T-helper 1 cell treated with Interleukin-12 subunit alpha and Interleukin-12 subunit beta and Interleukin-4 antibody, amounts not matched to agents 30 ng/mL and 1 ng/mL, for 36 hours (primary cell): ENCODE measurements around the gene LRSAM1. TPM values are rescaled to one million over a fixed set of nuclear protein-coding genes. Genes with fewer than 3 reads are reported as not detected.

Source experiments
- intact Hi-C: fragments of 100-400 bp; cut with micrococcal nuclease; formaldehyde crosslinking; loops from one replicate; pipeline ENCODE4 v1.15.1; 2024
- total RNA-seq: library from RNA; stranded (reverse); gene quantifications from 2 replicates; pipeline ENCODE4 v1.2.3, GENCODE V29; 2022

The LRSAM1 gene
- total RNA-seq, 1 donor from 2014 or later, result 19.2 TPM

- intact Hi-C loops, result loop anchor here (1.0 kb wide), 7 partner anchors 27 to 643 kb away; partner anchors contain the start of genes LRSAM1, NAIF1 and RPL12
Measured at GRCh38 chr9:127424676-127424999, 26.7 kb upstream of the LRSAM1 start.

DNA sequence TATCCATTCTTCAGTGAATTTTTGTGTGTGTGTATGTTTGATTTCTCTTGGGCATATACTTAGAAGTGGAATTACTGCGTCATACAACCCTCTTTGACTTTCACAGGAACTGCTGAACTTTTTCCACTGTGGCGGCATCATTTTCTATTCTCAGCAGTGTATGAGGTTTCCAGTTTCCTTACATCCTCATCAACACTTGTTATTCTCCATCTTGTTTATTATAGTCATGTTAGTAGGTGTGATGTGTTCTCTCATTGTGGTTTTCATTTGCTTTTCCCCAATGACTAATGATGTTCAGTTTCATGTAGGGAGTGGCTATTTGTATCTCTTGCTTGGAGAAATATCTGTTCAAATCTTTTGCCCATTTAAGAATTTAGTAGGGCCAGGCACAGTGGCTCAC lies 24.6 kb upstream of the LRSAM1 start:
- intact Hi-C loops, result no loop called here

- intact Hi-C loops, result no loop called here
Measured at GRCh38 chr9:127428348-127428747, 23.0 kb upstream of the LRSAM1 start.

- intact Hi-C loops, result no loop called here
Measured at GRCh38 chr9:127430415-127430814, 20.9 kb upstream of the LRSAM1 start.

GRCh38 chr9:127437497-127438264 lies 13.6 kb upstream of the LRSAM1 start:
- intact Hi-C loops, result no loop called here

DNA sequence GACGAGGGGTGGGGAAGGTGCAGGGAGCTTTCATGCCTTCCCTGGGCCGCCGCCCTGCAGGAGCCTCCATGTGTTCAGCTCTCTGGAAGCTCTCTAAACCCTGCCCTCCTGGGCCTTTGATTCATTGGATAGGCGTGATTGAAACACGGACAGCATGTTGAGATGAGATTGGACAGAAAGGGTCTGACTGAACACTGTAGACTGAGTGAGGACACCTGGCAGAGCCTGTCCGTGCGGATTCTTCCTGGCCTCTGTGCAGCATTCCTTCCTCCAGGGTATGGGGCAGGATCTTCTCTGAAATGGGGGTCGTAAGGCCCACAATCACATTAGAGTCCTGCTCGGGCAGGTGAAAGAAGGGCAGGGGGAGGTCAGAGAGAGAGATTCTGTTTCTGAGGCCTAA lies 12.9 kb upstream of the LRSAM1 start:
- intact Hi-C loops, result no loop called here

- intact Hi-C loops, result no loop called here
Measured at GRCh38 chr9:127444283-127444920, 6.9 kb upstream of the LRSAM1 start.

- intact Hi-C loops, result no loop called here
Measured at GRCh38 chr9:127444921-127445850, 6.1 kb upstream of the LRSAM1 start.

GRCh38 chr9:127445851-127446712 lies 5.2 kb upstream of the LRSAM1 start:
- intact Hi-C loops, result no loop called here

DNA sequence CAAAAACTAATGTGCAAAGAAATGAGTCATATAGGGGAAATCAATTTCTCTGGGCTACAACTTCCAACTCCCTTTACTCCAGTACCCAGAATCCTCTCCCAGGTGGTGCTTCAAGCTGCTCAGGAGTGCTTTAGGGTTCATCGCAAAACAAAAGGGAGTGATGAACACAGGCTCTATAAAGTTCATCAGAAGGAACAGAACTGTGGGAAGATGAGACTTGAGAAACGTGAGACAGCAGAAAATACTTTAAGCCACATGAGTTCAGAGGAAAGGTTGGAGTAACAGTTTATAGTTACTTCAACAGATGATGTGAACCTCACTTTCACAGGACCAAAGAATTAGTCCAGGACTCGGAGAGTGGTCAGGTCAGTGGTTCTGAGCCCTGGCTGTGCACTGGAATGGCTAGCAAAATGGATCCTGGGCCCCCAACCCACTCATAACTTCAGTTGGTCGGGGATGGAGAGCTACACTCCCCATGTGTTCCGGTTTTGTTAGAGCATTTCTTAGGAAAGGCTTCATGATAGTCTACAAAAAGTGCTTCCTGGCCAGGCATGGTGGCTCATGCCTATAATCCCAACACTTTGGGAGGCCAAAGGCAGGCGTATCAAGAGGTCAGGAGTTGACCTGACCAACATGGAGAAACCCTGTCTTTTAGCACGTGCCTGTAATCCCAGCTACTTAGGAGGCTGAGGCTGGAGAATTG lies 4.4 kb upstream of the LRSAM1 start:
- intact Hi-C loops, result no loop called here

DNA sequence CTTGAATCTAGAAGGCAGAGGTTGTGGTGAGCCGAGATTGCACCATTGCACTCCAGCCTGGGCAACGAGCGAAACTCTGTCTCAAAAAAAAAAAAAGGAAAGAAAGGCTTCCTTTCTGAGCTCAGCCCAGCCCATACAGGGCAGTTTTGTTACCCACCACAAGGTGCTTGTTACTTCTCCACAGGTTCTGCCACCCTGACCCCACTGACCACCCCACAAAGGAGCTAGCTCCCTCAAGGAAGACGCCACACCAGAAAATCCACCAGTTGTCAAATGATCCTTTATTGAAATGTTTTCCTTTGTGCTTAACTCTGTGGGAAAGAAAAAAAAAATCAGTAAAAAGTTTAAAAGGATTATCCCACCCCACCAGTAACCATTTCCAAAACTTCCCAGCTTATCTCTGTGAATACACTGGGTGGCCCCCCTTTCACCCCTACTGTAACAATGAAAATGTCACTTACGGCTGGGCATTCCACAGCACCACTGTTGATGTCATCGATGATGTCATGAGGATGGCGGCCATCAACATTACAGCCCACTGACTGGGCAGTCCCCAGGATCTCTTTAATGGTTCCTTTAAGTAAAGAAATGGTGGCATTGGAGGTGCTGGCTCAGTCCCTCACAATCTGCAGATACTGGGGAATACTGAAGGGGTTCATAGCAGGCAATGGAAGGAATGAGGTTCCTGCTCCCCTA lies 3.7 kb upstream of the LRSAM1 start:
- intact Hi-C loops, result no loop called here

DNA sequence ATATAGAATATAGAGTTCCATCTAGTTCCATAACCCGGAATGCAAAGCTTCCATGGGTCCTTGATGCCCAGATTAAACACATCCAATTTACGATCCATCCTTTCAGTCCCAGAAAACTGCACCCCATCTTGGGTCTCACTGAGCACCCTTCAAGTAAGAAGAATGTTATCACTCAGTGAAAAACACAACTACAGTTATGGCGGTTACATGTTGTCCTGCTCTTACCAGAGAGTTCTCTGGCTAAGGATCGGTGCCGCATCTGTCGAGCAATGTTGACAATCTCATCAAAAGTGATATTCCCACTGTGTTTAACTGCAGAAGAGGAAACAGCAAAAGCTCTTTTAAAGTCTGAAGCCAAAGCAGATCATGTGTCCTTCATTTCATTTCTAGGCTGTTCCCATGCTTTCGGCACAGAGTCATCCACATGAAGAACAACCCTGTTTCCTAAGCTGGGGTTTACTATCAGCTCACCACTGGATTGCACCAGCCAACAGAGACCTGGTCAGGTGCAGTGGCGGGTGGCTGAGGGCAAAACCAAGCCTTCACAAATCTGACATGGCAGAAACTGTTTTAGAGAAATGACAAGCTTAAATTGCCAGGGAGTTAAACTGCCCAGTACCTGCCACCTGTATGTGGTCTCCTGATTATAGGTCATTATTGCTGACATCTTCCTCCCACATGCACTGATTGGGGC lies 3.1 kb upstream of the LRSAM1 start:
- intact Hi-C loops, result no loop called here

GRCh38 chr9:127449332-127449966 lies 1.9 kb upstream of the LRSAM1 start:
- intact Hi-C loops, result no loop called here

DNA sequence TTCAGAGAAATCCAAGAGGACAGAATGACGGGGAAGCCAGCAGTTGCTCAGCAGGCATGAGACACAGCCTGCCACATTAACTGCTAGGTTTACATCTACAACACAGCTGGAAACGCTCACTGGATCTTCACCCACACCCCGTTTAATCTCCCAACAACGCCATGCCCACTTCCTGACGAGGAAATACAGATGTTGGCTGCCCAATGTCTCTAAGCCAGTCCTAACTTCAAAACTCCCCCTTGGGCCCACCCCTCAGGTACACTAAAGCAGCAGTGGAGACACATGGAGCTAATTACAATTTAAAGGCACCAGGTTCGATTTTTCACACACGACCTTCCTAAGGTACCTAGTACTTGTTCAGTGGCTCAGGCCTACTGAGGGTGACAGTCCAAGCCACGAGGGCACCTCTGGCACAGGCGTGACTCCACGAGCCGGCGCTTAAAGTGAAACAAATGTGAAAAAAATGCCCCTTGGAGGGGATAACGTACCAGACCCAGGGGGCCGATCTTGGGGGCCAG lies 1.0 kb upstream of the LRSAM1 start:
- intact Hi-C loops, result loop anchor here (2.0 to 5.0 kb wide), 7 partner anchors 62 to 677 kb away; partner anchors contain the start of genes PTGES2 and STXBP1

DNA sequence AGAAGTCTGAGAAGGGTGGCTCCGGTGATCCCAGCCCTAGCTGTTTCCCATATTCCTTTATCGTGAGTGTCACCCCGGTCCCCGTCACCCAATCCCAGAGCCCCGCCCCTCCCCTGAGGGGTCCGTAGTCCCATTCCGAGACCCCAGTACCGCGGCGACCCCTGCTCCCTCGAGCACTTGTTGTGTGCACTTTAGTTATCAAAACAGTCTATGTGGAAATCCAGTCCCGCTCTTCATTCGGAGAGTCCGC lies 223 bp downstream of the LRSAM1 start:
- intact Hi-C loops, result loop anchor here (1.0 to 5.0 kb wide), 14 partner anchors 27 to 676 kb away; partner anchors contain the start of genes PTGES2, PTRH1, STXBP1 and TOR2A

- intact Hi-C loops, result loop anchor here (1.0 to 5.0 kb wide), 15 partner anchors 28 to 675 kb away; partner anchors contain the start of genes PTGES2, PTRH1, STXBP1 and TOR2A
Measured at GRCh38 chr9:127451858-127452656, 747 bp downstream of the LRSAM1 start.

DNA sequence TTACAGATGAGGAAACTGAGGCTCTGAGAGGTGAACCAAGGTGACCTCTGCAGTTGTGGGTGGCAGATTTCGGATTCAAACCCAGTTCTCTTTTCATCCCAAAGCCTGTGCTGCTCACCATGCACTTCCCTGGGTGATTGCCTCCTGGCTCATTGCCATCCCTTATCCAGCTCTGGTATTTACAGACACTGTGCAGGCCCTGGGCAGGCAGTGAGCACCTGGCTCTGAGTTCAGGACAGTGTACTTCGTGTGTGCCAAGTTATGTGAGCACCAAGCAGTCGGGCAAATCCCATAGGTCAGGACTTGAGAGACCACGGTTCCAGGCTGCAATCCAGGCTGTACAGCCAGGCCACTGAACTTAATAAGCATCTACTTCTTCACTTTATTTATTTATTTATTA lies 1.4 kb downstream of the LRSAM1 start:
- intact Hi-C loops, result loop anchor here (1.0 to 5.0 kb wide), 3 partner anchors 320 to 675 kb away; partner anchors contain the start of gene PTGES2
